ENCODE measurements around the gene MPG. TPM values are rescaled to one million over a fixed set of nuclear protein-coding genes. Genes with fewer than 3 reads are reported as not detected.
"Not testable (repeated sequence)": the region's sequence is repeated elsewhere in the genome, so short reads cannot be mapped to it uniquely, and the experiment has no call there.

Gene MPG, protein sequence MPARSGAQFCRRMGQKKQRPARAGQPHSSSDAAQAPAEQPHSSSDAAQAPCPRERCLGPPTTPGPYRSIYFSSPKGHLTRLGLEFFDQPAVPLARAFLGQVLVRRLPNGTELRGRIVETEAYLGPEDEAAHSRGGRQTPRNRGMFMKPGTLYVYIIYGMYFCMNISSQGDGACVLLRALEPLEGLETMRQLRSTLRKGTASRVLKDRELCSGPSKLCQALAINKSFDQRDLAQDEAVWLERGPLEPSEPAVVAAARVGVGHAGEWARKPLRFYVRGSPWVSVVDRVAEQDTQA
- 194 TPM for total RNA-seq

DNA sequence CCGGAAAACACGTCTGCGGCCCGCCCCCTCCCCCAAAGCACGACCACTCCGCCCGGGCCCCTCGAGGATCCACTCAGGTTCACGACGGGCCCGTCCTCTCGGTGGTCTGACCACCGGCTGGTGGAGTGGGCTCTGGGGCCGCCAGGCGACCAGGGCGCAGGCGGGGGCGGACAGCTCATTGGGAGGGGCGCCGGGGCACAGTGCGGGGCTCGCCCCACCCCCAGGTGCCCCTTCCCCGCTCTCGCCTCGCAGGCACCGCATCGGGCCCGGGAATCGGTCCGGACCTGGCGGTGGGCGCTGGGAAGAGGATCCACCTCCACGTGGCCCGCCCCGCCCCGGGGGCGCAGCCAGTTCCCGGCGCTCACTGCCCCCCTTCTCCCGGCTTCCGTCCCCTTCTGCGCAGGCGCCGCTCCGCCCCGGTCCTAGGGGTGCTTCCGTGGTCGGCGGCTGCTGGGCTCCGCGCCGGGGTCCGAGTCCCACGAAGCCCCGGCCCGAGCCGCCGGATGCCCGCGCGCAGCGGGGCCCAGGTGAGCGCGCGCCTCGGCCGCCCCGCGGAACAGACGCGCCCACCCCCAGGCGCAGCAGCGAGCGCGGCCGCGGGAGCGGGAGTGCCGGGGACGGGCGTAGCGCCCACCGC lies at the start of gene MPG:
TSS of gene MPG (plus strand) at position 419 of the 637 bp plus-strand sequence. CDS start at position 504, 85 bp downstream.
- DNase-seq (ENCODE audit: low read depth in 2 of 3, low spot score in 2 of 3) = peak in 2 of 3 donors; percentile 46 to 71

DNA sequence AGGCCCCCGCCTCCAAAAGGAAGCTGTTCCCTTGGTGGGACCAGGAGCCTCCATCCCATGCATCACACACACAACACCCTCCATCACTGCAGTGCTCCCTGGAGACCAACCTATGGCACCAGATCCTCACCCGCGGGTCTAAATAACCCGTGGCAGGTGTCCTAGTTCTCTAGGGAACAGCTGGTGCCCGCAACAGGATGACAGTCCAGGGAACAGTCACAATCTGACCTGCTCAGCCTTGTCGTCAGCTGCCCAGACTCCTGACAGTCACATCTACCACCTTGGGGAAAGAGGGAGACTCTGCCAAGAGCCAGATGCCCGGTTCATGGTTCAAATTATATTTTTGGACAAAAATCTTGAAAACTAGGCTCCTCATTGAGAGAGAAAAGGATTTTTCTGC lies 47.4 kb upstream of the MPG start:
- DNase-seq (ENCODE audit: low read depth in 2 of 3, low spot score in 2 of 3) = not testable (repeated sequence)

DNA sequence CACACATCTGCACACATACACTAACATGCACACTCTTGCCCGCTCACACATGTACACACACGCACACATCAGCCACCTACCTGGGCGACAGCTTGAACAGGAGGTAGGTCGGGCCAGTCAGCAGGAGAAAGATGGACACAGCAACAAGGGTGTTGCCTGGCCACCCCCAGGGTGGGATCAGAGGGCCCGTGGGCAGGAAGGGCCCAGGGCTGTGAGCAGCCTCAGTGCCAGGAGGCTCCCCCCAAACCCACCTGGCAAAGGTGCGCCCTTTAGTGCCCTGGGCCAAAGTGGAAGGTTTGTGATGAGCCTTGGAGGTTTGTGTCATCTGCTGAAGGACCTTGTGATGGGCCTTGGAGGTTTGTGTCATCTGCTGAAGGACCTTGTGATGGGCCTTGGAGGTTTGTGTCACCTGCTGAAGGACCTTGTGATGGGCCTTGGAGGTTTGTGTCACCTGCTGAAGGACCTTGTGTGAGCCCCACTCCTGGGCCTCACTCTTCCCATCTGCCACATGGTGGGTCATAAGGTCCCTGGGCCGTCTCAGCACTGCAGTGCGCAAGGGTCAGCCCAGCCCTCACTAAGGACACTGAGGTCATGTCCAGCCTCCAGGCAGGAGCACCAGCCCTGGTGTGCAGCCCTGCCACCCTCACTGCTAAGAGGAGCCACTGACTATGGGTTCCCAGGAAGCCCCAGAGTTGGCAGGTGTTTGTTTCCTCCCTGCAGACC lies 44.7 kb upstream of the MPG start:
- not testable (repeated sequence) for DNase-seq (ENCODE audit: low read depth in 2 of 3, low spot score in 2 of 3)

DNA sequence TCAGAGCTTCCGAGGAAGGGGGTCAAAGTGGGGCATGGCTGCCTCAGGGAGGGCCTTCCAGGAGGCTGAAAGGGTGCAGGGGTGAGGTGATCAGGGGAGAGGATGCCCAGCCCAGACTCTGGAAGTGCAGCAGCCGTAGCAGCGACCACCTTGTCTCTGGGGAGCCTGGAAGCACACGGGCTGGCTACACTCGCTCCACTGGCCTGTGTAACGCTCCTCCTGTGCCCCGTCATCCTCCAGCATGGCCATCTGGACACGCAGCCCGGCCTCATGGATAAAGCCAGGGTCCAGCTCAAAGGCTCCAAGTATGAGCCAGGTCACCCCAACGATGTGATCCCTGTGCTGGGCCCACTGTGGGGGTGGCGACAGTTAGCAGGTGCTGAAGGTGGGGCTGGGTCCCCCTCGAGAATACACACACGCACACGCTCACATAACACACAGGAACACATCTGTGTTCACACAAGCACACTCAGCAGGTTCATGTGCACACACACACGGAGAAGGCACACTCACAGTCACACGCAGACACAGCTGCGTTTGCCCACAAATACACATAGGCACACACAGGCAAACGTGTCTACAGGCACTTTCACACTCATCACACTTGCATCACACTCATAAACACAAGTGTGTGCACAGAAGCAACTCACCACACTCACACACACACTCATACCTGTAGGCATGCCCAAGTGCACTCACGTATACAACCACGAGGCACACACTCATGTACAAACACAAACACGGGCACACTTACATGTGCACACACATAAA lies 44.0 kb upstream of the MPG start:
- no peak for DNase-seq (ENCODE audit: low read depth in 2 of 3, low spot score in 2 of 3)

DNA sequence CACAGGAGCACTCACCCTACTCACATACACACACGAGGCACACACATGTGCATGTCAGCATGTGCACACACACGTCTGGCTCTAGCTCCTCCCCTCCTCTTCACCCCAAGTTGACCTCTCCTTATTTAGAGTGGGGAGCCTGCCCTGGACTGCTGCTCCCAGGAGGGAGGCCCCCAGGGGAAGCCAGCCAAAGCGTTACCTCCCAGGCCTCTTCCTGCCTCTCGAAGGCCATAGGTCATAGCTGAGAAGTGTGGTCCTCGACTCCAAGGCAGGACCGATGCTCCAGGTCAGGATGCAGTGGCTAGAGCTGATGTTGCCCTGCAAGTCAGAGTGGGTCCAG lies 43.4 kb upstream of the MPG start:
- DNase-seq (ENCODE audit: low read depth in 2 of 3, low spot score in 2 of 3) = no peak

DNA sequence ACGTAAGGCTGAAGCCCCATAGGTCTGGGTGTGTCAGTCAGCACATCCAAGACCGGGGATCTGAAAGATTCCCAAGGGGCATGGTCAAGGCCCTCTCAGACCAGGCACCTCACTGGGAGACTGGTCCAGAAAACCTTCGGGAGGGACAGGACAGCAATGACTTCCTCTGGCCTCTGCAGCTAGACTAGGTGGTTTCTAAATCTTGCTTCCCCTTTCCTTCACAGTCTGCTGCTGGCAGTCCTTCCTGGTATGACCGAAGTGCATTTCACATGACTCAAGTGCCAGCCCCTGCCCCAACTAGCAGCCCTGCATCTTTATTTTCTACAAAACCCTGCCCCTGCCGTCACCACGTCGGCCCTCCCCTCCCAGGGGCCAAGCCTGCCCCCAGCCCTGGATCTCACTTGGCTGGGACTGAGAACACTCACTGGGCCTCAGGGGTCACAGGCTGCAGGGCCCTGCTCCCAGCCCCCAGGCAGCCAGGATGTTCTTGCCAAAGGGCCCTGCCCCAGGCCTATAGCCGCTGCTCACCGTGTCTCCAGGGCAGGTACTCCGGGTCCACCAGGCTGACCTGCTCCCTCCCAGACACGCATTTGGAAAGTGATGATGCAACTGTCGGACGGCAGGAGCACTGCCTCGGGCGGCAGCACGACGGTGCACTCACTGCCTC lies 42.9 kb upstream of the MPG start:
- DNase-seq (ENCODE audit: low read depth in 2 of 3, low spot score in 2 of 3) = peak in 2 of 3 donors; percentile 58 to 74

DNA sequence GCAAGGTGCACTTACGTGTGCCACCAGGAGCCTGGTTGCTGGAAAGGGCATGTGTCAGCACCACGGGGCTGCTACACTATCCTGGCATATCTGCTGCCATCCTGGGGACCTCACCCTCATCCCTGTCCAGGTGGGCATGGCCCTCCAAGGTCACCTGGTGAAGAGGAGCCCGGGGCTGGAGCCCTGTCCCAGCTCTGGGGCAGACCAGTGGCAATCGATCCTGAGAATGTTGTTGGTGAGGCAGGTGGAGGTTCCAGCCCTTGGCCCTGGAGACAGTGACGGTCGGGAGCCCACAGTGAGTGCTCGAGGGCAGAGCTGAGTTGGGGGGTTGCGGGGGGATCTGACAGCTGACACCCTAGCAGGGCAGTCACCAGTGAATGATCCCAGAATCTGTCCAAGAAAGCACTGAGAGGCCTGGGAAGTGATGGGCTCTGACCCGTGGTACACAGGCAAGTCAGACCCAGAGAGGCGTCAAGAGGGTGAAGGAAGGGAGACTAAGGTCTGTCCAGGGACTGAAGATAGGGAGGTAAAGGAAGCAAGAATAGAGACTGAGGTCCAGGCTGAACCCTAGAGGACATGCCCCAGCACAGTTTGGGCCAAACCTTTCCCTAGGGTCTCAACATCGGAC lies 42.2 kb upstream of the MPG start:
- DNase-seq (ENCODE audit: low read depth in 2 of 3, low spot score in 2 of 3) = no peak

DNA sequence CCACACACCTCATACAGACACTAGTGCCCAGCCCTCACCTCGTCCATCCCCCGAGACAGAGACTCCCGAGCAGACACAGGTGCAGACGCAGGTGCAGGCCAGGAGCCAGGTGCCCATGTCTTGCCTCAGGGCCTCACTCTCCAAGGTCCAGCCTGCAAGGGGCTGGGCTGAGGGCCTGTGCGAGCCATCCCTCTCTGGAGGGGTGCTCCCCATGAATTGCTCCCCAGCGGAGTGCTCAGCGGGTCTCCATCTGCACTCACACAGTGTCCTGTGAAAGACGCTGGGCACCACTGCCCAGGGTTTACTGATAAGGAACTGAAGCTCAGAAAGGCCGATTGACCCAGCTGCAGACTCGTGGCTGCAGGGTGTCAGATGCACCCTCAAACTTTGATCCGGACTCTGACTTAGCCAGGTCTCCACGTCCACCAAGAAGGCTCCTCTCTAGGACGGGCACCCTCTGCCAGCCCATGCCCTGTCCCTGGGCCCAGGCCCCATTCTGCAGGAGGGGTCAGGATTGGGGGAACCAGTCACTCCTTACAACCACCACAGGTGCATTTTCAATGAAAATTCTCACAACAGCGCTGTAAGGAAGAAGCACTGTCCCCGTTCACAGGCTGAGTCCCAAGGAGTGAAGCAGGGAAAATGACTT lies 41.6 kb upstream of the MPG start:
- DNase-seq (ENCODE audit: low read depth in 2 of 3, low spot score in 2 of 3) = no peak

DNA sequence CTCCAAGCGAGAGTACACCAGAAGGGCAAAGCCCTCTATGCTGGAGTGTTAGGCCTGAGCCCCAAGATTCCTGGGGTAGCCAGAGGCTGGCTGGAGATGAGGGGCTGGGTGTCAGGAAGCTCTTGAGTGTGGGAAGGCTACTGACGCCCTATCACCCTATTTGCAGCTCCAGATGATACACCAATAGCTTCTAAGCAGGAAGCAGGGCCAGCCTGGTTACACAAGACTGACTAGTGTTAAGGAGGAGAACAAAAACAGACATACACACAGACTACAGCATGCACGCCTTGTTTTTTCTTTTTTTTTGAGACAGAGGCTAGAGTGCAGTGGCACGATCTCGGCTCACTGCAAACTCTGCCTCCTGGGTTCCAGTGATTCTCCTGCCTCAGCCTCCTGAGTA lies 40.5 kb upstream of the MPG start:
- DNase-seq (ENCODE audit: low read depth in 2 of 3, low spot score in 2 of 3) = no peak

DNA sequence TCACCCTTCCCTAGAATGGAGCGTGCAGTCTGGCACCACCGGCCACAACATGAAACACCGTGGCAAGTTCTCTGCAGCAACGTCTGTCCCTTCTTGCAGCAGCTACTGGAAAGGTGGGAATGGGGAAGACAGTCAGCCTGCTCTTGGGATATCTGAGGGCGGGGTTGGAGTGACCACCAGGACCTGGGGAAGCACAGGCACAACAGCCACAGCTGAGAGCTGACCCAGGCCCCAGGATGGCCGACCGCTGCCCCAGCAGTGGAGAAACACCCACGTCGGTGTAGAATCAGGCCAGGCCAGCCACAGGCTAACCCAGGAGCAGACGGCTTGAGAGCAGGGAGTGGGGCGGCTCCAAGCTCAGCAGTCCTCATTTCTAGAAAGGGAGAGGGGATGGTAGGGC lies 39.8 kb upstream of the MPG start:
- not testable (repeated sequence) for DNase-seq (ENCODE audit: low read depth in 2 of 3, low spot score in 2 of 3)

DNA sequence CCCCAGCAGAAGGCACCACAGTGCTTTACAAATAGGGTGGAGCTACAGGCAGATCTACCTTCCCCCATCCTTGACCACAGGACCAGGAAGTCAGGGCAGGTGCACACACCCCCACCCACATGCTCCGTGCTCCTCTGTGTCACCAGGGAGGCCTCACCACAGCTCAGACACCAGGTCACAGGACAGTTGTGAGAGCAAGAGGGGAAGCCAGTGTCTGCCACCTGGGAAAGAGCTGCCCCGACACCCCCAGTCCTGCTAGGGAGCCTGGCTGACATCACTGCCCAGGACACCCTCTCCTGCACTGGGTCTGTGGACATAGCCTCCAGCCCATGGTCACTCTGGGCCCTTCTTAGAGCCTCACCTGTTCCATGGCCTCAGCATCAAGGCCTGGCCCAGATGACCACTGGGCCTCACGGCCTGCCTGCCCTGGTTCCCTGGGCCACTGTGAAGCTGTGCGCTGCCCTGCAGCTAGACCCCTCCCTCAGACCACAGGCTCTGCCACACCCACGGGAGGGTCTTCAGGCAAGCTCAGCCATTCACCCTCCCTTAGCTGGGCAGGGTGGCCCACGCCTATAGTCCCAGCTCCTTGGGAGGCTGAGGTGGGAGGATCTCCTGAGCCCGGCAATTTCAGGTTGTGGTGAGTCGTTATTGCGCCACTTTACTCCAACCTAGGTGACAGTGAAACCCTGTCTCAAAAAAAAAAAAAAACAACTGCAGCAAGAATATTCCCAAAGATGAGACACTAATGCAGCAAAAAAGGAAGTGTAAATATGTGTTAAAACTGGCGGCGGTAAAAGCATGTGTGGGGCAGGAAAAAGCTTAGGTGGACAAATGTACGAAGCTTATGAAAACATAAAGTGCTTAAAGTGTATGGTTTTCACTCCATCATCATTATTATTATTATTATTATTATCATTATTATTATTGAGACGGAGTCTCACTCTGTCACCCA lies 38.8 kb upstream of the MPG start:
- DNase-seq (ENCODE audit: low read depth in 2 of 3, low spot score in 2 of 3) = peak in 2 of 3 donors; percentile 14 to 18

DNA sequence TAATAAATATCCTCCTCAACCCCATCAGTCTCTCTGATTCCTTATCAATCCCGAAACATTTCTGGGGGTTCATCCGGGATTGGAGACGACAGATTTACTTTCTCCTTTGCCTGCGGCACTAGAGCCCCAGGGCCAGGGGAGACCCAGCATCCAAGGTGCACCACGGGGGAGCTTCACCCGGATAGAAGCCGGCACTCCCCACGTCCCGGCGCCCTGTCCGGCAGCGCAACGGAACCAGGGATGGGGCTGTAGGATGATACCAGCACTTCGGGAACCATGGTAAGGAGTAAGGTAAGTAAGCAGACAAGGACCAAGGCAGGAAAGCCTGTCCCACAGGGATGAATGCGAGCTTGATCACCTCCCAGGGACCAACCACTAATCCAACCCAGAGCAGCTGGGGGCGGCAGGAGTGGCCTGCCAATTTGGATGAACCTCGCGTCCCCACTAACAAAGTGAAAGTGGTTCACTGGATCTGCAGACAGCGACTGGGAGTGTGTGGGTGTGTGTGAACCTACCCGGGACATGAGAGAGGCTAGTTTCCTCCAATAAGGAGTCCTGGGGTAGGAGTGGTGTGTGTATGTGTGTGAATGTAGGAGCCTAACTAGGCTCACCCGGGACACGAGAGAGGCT lies 36.5 kb upstream of the MPG start:
- DNase-seq (ENCODE audit: low read depth in 2 of 3, low spot score in 2 of 3) = no peak

DNA sequence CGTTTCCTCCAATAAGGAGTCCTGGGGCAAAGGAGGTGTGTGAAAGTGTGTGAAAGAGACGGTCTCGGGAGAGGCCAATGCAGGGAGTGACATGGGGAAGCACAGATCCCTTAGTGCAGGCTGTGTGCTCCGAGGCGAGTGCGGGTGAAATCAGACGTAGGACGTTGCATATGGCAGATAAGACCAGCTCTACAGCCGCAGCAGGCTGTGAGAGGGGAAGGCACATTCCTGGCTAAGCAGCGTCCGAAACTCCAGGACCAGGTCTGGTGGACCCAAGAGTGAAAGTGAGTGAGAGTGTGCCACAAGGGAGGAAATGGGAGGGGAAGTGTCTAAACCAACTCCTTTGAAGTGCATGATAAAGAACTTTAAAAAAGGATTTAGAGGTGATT lies 36.0 kb upstream of the MPG start:
- DNase-seq (ENCODE audit: low read depth in 2 of 3, low spot score in 2 of 3) = no peak

DNA sequence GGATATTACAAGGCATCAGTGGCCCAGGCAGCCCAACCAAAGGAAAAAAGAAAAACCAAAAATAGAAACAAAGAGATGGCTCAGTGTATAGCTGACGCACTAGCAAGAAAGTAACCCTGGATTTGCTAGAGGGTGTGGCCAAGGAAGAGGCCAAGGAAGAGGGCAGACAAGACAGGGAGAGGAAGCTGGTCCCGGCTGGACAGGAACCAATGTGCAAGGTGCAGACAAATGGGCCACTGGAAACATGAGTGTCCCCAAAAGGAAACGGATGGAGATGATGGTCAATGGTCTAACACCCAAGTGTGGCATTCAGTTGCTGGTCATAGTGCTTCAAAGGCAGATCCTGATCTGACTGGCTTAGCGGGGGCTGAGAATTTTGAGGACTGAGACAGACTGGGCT lies 35.3 kb upstream of the MPG start:
- no peak for DNase-seq (ENCODE audit: low read depth in 2 of 3, low spot score in 2 of 3)

DNA sequence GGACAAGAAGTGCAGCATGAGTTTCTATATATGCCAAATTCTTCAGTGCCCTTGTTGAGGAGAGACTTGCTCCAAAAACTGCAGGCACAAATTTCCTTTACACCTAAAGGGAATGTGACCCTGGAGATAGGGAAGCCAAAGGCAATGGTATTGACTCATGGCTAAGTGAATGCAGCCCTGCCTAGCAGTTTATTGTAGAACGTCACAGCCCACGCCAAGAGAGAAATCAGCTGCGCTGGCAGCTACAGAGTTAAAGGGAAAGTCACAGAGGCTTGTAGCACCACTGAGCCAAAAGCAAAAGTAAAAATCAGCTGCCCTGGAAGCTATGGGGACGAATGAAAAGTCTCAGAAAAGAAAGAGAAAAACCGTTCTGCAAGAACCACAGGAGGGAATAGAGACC lies 34.7 kb upstream of the MPG start:
- no peak for DNase-seq (ENCODE audit: low read depth in 2 of 3, low spot score in 2 of 3)

DNA sequence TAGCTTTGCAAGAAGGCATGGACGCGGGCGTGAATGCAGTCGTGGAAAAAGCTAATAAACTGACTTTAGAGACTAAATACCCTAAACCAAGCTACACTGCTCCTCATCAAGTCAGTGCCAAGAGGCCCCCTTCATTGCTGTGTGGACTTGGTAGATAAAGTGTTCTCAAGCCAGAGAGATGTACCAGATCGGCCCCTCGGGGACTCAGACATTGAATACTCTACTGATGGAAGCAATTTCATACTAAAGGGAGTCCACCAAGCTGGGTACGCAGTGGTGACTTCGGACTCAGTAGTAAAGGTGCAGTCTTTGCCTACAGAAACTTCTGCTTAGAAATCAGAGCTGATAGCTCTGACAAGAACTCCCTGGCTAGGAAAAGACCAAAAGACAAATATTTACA lies 33.4 kb upstream of the MPG start:
- no peak for DNase-seq (ENCODE audit: low read depth in 2 of 3, low spot score in 2 of 3)

DNA sequence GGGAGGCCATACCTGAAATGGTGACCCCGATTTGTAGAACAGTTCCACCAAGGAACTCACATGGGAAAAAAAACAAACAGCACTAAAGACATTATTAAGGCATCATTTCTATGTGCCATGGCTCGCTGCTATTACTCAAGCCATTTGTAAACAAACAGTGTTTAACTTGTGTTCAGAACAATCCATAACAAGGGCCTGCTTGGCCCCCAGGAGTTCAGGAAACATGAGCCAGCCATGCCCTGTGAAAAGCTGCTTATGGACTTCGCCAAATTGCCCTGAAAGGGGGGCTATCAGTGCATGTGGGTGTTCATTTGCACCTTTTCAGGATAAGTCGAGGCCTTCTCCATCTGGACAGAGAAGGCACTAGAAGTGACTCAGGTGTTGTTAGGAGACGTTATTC lies 32.6 kb upstream of the MPG start:
- DNase-seq (ENCODE audit: low read depth in 2 of 3, low spot score in 2 of 3) = no peak

DNA sequence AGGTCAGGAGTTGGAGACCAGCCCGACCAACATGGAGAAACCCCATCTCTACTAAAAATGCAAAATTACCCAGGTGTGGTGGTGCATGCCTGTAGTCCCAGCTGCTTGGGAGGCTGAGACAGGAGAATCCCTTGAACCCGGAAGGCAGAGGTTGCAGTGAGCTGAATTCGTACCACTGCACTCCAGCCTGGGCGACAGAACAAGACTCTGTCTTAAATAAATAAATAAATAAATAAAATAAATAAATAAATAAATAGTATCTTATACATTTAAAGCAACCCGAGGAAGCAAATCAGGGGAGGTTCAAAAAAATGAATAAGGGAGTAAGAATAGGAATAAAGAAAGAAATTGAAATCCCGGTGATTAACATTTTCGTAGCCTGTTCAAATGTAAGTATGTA lies 31.5 kb upstream of the MPG start:
- DNase-seq (ENCODE audit: low read depth in 2 of 3, low spot score in 2 of 3) = not testable (repeated sequence)
